Ascending aorta (tissue), 2 donors: ENCODE data around the gene ZNF783. TPM values are rescaled to one million over a fixed set of nuclear protein-coding genes. Genes with fewer than 3 reads are reported as not detected.

Experiments used
- DNase-seq, 2 donors: peaks; one replicate each; pipeline ENCODE4 v3.0.0-alpha.2; 2019; ENCODE audit warnings: low spot score in 2 of 2
- H3K27ac ChIP-seq, 2 donors: fragments of 200-600 bp; sonication (generic); one replicate each; pipeline ENCODE4 v1.5.1; 2016 to 2017; ENCODE audit warnings: mild to moderate bottlenecking in 1 of 2
- H3K27me3 ChIP-seq: fragments of 200-600 bp; sonication (generic); one replicate; pipeline ENCODE4 v1.5.1; 2017
- H3K36me3 ChIP-seq, 2 donors: fragments of 200-600 bp; sonication (generic); one replicate each; pipeline ENCODE4 v1.5.1; 2016
- H3K4me1 ChIP-seq, 2 donors: fragments of 200-600 bp; sonication (generic); one replicate each; pipeline ENCODE4 v1.5.1; 2016 to 2017; ENCODE audit warnings: mild to moderate bottlenecking in 1 of 2
- H3K4me3 ChIP-seq, 2 donors: fragments of 200-600 bp; sonication (generic); one replicate each; pipeline ENCODE4 v1.5.1; 2016 to 2017; ENCODE audit warnings: mild to moderate bottlenecking in 1 of 2
- H3K9me3 ChIP-seq, 2 donors: fragments of 200-600 bp; sonication (generic); one replicate each; pipeline ENCODE4 v1.5.1; 2016
- CTCF ChIP-seq, 3 experiments: fragments of 200-600 bp in 2 of 3; fragments of 450-650 bp in 1 of 3; sonication (generic) in 2 of 3; IDR thresholded peaks; one replicate each; pipeline ENCODE4 v1.5.1; 2016 to 2019; ENCODE audit warnings: antibody characterized with exemption in 3 of 3, mild to moderate bottlenecking in 1 of 3, moderate library complexity in 1 of 3
- intact Hi-C: fragments of 100-400 bp; cut with DNase I; formaldehyde crosslinking; loops from one replicate; pipeline ENCODE4 v1.15.1; 2023
- total RNA-seq: library from RNA; depleted of rRNA; stranded (reverse); fragments of >200 nt; gene quantifications from one replicate; pipeline ENCODE4 v1.1.0, GENCODE V29; 2016

Gene ZNF783
- total RNA-seq, 1 donor from 2014 or later, result 25.7 TPM

- no peak for DNase-seq
- H3K4me1 ChIP-seq, result no peaks in the 10 kb centered on the region
- H3K27me3 ChIP-seq, result no peaks in the 10 kb centered on the region
- peaks cover 0 to 1% of the 10 kb centered on the region in 2 donors for H3K9me3 ChIP-seq
- no peaks in the 10 kb centered on the region for H3K36me3 ChIP-seq
- no peak overlapping the region for H3K27ac ChIP-seq
- intact Hi-C loops, result no loop called here
- no peak for TF ChIP-seq CTCF (IDR thresholded peaks at IDR 0.05)
- H3K4me3 ChIP-seq, result peak overlapping the region; percentile 28 to 50
These were observed 60.1 kb downstream of the ZNF783 start for GRCh38 chr7:149321978-149322541.

- intact Hi-C loops, result no loop called here
- no peak for DNase-seq
- H3K4me3 ChIP-seq, result no peak overlapping the region
- no peaks in the 10 kb centered on the region for H3K36me3 ChIP-seq
- H3K9me3 ChIP-seq, result no peaks in the 10 kb centered on the region
- H3K27me3 ChIP-seq, result no peaks in the 10 kb centered on the region
- TF ChIP-seq CTCF (IDR thresholded peaks at IDR 0.05), result no peak
- H3K4me1 ChIP-seq, result no peaks in the 10 kb centered on the region
- no peak overlapping the region for H3K27ac ChIP-seq
These were observed 60.7 kb downstream of the ZNF783 start for GRCh38 chr7:149322737-149323136.

- intact Hi-C loops, result no loop called here
- no peaks in the 10 kb centered on the region for H3K27me3 ChIP-seq
- H3K9me3 ChIP-seq, result no peaks in the 10 kb centered on the region
- no peak for DNase-seq
- H3K36me3 ChIP-seq, result no peaks in the 10 kb centered on the region
- H3K4me1 ChIP-seq, result no peaks in the 10 kb centered on the region
- no peak overlapping the region for H3K4me3 ChIP-seq
- no peak for TF ChIP-seq CTCF (IDR thresholded peaks at IDR 0.05)
- no peak overlapping the region for H3K27ac ChIP-seq
These were observed 63.3 kb downstream of the ZNF783 start for GRCh38 chr7:149325248-149325647.

DNA sequence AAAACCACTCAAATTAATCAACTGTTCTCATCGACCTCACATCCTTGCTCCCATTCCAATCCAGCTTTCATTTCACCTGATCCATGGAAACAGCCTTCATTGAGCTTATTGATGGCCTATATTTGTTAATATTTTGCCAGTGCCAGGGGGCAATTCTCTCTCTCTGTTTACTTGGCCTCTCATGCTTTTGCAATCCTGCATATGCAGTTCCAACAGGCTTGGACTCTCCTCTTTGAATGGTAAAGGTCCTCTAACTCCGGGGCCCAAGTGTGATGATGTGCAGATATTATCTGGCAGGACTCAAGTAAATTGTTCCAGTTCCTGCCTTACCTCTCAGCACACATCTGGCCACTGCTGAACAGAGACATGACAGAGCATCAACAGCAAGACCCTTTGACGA, 67.3 kb downstream of the ZNF783 start:
- no peak for TF ChIP-seq CTCF (IDR thresholded peaks at IDR 0.05)

DNA sequence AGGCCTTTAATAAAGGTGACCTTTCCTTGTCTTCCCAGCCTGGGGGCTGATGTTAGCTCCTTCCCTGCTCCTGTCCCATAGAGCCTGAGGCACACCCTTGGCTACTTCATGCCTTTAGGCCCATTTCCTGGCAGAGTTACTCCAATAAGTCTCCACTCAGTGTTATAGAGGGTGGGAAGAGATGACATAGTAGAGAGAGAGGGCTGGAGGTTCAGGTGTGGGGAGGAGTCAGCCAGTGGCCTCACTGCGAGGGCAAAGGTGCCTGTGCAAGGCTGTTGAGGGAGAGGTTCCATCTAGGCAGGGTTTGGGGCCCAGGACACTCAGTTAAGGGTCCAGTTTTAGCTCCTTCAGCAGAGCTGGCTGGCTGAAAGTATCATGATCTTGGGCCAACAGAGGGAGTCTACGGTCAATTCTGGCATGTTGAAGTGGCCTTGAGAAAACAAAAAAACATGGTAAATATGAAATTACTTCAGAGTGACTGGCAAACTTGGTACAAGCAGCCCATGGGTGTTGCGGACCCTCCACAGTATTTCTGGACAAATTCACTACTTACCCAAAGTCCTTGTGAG, 67.9 kb downstream of the ZNF783 start:
- no peaks in the 10 kb centered on the region for H3K9me3 ChIP-seq
- H3K27me3 ChIP-seq, result no peaks in the 10 kb centered on the region
- no peak overlapping the region for H3K4me3 ChIP-seq
- DNase-seq, result no peak
- no peak for TF ChIP-seq CTCF (IDR thresholded peaks at IDR 0.05)
- H3K27ac ChIP-seq, result no peak overlapping the region
- H3K4me1 ChIP-seq, result no peaks in the 10 kb centered on the region
- intact Hi-C loops, result no loop called here
- no peaks in the 10 kb centered on the region for H3K36me3 ChIP-seq

More for the DNA sequence above, 67.3 kb downstream of the ZNF783 start:
- no peaks in the 10 kb centered on the region for H3K4me1 ChIP-seq
- intact Hi-C loops, result no loop called here
- DNase-seq, result no peak
- no peaks in the 10 kb centered on the region for H3K36me3 ChIP-seq
- no peaks in the 10 kb centered on the region for H3K9me3 ChIP-seq
- no peak overlapping the region for H3K4me3 ChIP-seq
- no peak overlapping the region for H3K27ac ChIP-seq
- H3K27me3 ChIP-seq, result no peaks in the 10 kb centered on the region
